ENCODE data around the gene SPATA12.

SPATA12 gene, protein sequence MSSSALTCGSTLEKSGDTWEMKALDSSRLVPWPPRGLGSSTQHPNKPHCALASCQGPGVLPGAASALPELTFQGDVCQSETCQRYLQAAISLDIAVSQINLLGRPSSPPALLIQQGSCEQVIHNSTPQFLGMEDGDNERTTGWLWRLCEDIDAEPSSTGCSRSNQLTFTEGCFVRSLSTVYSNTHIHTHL

GRCh38 chr3:57060089-57060821 lies at the start of gene SPATA12:
TSS of gene SPATA12 (plus strand) at chr3:57060664. CDS start at chr3:57073695, 13,031 bp downstream.
- peak; percentile 92 for DNase-seq (ENCODE audit: low spot score)

- DNase-seq (ENCODE audit: low spot score), result no peak
Measured at GRCh38 chr3:57011022-57011421, 49.4 kb upstream of the SPATA12 start.

DNA sequence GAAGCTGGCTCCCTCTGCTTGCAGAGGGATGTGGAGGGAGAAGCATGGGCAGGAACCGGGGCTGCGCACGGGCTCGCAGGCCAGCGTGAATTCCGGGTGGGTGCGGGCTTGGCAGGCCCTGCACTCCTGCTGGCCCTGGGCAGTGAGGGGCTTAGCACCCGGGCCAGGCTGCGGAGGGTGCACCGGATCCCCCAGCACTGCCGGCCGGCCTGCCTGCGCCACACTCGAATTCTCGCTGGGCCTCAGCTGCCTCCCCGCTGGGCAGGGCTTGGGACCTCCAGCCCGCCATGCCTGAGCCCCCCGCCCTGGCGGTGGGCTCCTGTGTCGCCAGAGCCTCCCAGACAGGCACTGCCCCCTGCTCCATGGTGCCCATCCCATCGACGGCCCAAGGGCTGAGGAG lies 47.6 kb upstream of the SPATA12 start:
- DNase-seq (ENCODE audit: low spot score), result no peak

DNA sequence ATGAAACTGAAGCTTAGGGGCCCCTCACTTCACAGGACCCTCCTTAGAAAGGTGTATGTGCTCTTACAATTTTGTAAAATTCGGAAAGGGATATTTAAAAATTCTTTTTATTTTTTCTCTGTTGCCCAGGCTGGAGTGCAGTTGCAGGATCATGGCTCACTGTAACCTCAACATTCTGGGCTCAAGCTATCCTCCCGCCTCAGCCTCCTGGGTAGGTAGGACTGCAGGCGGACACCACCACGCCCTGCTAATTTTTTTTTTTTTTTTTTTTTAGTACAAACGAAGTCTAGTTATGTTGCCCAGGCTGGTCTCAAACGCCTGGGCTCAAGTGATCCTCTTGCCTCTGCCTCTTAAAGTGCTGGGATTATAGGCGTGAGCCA lies 45.1 kb upstream of the SPATA12 start:
- no peak for DNase-seq (ENCODE audit: low spot score)

DNA sequence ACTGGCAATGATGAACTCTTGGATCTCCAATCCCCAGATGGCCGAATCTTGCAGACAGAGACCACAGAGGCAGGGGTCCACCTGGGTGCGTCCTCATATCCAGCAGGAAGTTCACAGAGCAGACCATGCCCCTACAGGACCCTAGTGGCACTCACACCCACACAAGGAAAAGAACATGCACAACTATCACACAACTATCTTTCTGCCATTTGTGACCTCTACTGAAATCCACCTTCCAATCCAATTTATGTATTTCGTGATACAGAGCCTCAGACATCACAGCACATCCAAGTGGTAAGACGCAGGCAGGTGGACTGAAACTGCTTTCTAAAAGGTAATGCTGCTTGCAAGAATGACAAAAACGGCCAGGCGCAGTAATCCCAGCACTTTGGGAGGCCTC lies 44.6 kb upstream of the SPATA12 start:
- DNase-seq (ENCODE audit: low spot score), result no peak

- DNase-seq (ENCODE audit: low spot score), result no peak
Measured at GRCh38 chr3:57017459-57017845, 43.0 kb upstream of the SPATA12 start.

- no peak for DNase-seq (ENCODE audit: low spot score)
Measured at GRCh38 chr3:57018246-57018645, 42.2 kb upstream of the SPATA12 start.

- peak; percentile 28 for DNase-seq (ENCODE audit: low spot score)
Measured at GRCh38 chr3:57019057-57019456, 41.4 kb upstream of the SPATA12 start.

GRCh38 chr3:57025237-57025636 lies 35.2 kb upstream of the SPATA12 start:
- no peak for DNase-seq (ENCODE audit: low spot score)

DNA sequence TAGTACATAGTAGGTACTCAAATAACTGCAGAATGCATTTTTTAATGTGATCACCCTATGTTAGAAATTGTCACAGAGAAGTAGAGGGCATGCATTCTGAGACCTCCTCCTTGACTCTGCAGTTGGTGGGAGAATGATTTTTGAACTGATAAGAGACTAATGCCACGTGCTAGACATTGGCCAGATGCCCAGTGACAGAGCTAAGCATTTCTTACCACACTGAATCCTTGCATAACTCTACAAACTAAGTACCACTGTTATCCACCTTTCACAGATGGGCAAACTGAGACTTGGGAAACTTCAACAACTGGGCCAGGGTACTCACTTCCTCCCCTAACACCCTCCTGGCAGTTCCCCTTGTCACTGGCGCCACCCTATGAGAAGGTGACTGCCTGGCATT lies 33.5 kb upstream of the SPATA12 start:
- no peak for DNase-seq (ENCODE audit: low spot score)

GRCh38 chr3:57029383-57029782 lies 31.1 kb upstream of the SPATA12 start:
- no peak for DNase-seq (ENCODE audit: low spot score)

DNA sequence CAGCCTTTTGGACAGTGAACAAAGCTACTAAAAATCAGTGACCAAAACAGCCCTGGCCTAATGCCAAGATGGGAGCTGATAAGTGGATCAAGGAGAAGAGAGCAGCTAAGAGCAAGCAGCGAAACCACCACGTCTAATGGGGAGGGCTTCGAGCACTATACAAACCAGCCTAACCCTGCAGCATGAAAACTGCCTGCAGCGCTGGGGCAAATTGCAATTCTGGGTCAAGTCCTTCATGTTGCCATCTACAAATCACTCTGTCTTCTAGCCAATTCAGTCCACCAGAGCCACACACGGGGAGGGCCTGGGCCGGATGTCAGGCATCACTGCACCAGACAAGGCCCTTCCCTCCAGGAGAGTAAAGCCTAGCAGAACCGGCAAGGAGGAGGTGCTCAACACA lies 30.5 kb upstream of the SPATA12 start:
- DNase-seq (ENCODE audit: low spot score), result peak; percentile 50

GRCh38 chr3:57030721-57031120 lies 29.7 kb upstream of the SPATA12 start:
- DNase-seq (ENCODE audit: low spot score), result no peak

DNA sequence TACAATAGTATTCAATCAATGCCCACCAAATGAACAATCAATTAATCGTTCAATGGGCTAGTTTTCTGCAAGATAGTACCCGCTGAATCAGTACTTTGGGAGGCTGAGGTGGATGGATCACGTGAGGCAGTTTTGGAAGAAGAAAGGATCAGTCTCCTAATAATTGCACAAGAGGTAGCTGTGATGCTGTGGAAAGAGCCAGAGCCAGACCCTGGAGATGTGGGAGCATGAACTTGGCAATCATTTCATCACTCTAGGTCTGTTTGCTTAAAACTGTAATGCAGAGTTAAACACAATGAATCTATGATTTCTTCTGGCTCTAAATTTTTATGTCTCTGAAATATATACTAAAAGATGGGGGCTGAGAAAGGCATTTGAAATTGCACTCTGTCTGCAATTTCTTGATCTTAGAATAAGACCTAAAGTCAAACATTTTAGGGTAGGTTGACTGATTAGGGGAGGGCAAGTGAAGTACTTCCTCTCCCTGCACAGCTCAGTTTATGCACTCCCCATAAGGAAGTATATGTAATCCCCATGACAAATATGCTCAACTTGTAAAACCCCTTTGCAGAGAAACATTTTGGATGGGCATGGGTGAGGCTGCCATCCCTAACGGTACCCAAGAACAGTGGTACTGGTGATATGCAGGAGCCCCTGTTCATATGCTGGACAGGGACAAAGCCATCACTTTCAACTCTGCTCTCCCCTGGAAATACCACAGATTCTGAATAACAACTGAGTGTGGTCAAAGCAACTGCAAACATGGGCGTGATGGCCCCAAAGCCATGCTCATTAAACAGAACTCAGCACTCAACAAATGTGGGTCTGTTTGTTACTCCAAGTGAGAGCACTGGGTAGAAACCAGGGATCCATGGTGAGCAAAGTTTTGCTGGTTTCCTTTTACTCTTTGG lies 28.6 kb upstream of the SPATA12 start:
- DNase-seq (ENCODE audit: low spot score), result no peak

- DNase-seq (ENCODE audit: low spot score), result no peak
Measured at GRCh38 chr3:57036952-57037351, 23.5 kb upstream of the SPATA12 start.

GRCh38 chr3:57038466-57039164 lies 21.8 kb upstream of the SPATA12 start:
- DNase-seq (ENCODE audit: low spot score), result no peak

DNA sequence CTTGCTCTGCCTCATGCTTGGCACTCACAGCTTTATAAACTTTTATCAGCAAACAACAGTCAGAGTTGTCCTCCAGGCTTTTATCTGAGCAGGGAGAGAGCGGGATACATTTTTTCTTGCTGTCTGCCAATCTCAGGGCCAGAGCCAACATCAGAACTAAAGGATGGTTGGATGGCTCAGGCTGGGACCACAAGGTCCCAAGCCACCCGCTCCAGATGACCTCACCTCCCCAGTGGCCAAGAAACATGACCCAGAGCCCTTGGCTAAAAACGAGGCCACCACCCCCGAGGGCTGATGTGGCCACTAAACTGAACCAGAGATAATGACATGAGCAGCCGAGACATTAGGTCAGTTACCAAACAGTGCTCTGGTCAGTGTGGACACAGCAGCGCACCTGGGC lies 18.8 kb upstream of the SPATA12 start:
- DNase-seq (ENCODE audit: low spot score), result no peak

GRCh38 chr3:57043518-57043917 lies 16.9 kb upstream of the SPATA12 start:
- no peak for DNase-seq (ENCODE audit: low spot score)

- DNase-seq (ENCODE audit: low spot score), result no peak
Measured at GRCh38 chr3:57046101-57046765, 14.2 kb upstream of the SPATA12 start.

- DNase-seq (ENCODE audit: low spot score), result no peak
Measured at GRCh38 chr3:57048052-57048671, 12.3 kb upstream of the SPATA12 start.

- no peak for DNase-seq (ENCODE audit: low spot score)
Measured at GRCh38 chr3:57048728-57049127, 11.7 kb upstream of the SPATA12 start.
